WTC11 (cell line): ENCODE data around the gene PLCL2. TPM values are rescaled to one million over a fixed set of nuclear protein-coding genes. Genes with fewer than 3 reads are reported as not detected.

Experiments
- ATAC-seq: fragments of 200-7000 bp; cut with Tn5 transposase; 2 replicates; pipeline ENCODE4 v1.10.0; 2021; ENCODE audit warnings: mild to moderate bottlenecking, moderate library complexity
- CTCF ChIA-PET: fragments of 300-600 bp; sonication (Branson Sonifier 250); formaldehyde crosslinking; loops from one replicate; lab custom pipeline; 2021; ENCODE audit warnings: antibody characterized with exemption; lab: Charles Lee
- POLR2A ChIA-PET: fragments of 350-600 bp; sonication (Branson Sonifier 250); formaldehyde crosslinking; loops from one replicate; lab custom pipeline; 2021; ENCODE audit warnings: antibody characterized with exemption; lab: Charles Lee
- DNase-seq: peaks from one replicate; pipeline ENCODE4 v3.0.0; 2021; ENCODE audit warnings: low spot score
- H3K27ac Mint-ChIP-seq: 2 replicates; pipeline ENCODE4 v1.8.0; 2021; ENCODE audit warnings: mixed read lengths
- H3K27me3 Mint-ChIP-seq: 2 replicates; pipeline ENCODE4 v1.8.0; 2021; ENCODE audit warnings: low read depth, mild to moderate bottlenecking, moderate library complexity, mixed read lengths
- H3K36me3 Mint-ChIP-seq: 2 replicates; pipeline ENCODE4 v1.8.0; 2021; ENCODE audit warnings: mixed read lengths
- H3K4me1 Mint-ChIP-seq: 2 replicates; pipeline ENCODE4 v1.8.0; 2022; ENCODE audit warnings: mixed read lengths
- H3K4me3 Mint-ChIP-seq: 2 replicates; pipeline ENCODE4 v1.8.0; 2021; ENCODE audit warnings: mild to moderate bottlenecking, moderate library complexity, mixed read lengths
- H3K9me3 Mint-ChIP-seq: 2 replicates; pipeline ENCODE4 v1.8.0; 2021; ENCODE audit warnings: mixed read lengths
- AFF4 ChIP-seq: sonication (generic); formaldehyde crosslinking; IDR thresholded peaks from 2 replicates; pipeline ENCODE4 v1.8.1; 2023; ENCODE audit warnings: mild to moderate bottlenecking, missing genetic modification reagents, borderline replicate concordance
- ATF1 ChIP-seq: sonication (generic); formaldehyde crosslinking; IDR thresholded peaks from 2 replicates; pipeline ENCODE4 v1.8.1; 2023; ENCODE audit warnings: mild to moderate bottlenecking, moderate library complexity, missing genetic modification reagents
- CBFB ChIP-seq: sonication (generic); formaldehyde crosslinking; IDR thresholded peaks from 2 replicates; pipeline ENCODE4 v1.8.1; 2022; ENCODE audit warnings: mild to moderate bottlenecking, low read depth, missing genetic modification reagents
- E2F1 ChIP-seq: sonication (generic); formaldehyde crosslinking; IDR thresholded peaks from 2 replicates; pipeline ENCODE4 v1.8.0; 2022; ENCODE audit warnings: mild to moderate bottlenecking, missing genetic modification reagents
- ERG ChIP-seq: fragments of 250-450 bp; sonication (Bioruptor Pico); IDR thresholded peaks from 2 replicates; pipeline ENCODE4 v1.8.0; 2021; ENCODE audit warnings: mild to moderate bottlenecking
- ESRRA ChIP-seq: sonication (generic); formaldehyde crosslinking; IDR thresholded peaks from 2 replicates; pipeline ENCODE4 v1.8.1; 2022; ENCODE audit warnings: mild to moderate bottlenecking, missing genetic modification reagents, borderline replicate concordance
- FOXJ3 ChIP-seq: sonication (generic); formaldehyde crosslinking; IDR thresholded peaks from 2 replicates; pipeline ENCODE4 v1.9.0; 2021; ENCODE audit warnings: missing genetic modification reagents, mild to moderate bottlenecking, borderline replicate concordance
- FOXP1 ChIP-seq: sonication (generic); formaldehyde crosslinking; IDR thresholded peaks from 2 replicates; pipeline ENCODE4 v1.8.0; 2022; ENCODE audit warnings: missing genetic modification reagents, mild to moderate bottlenecking, moderate library complexity, borderline replicate concordance
- GABPB1 ChIP-seq: sonication (generic); formaldehyde crosslinking; IDR thresholded peaks from 2 replicates; pipeline ENCODE4 v1.8.1; 2023; ENCODE audit warnings: mild to moderate bottlenecking, missing genetic modification reagents
- GRHL2 ChIP-seq: fragments of 250-450 bp; sonication (Bioruptor Pico); IDR thresholded peaks from 2 replicates; pipeline ENCODE4 v1.8.0; 2022; ENCODE audit warnings: mild to moderate bottlenecking, moderate library complexity; ENCODE audit not compliant: insufficient replicate concordance, severe bottlenecking
- IRF1 ChIP-seq: sonication (generic); formaldehyde crosslinking; IDR thresholded peaks from 2 replicates; pipeline ENCODE4 v1.8.0; 2023; ENCODE audit warnings: missing genetic modification reagents
- NFE2L1 ChIP-seq: sonication (generic); formaldehyde crosslinking; IDR thresholded peaks from 2 replicates; pipeline ENCODE4 v1.8.1; 2023; ENCODE audit warnings: missing genetic modification reagents
- NR2C2 ChIP-seq: sonication (generic); formaldehyde crosslinking; IDR thresholded peaks from 2 replicates; pipeline ENCODE4 v1.8.0; 2022; ENCODE audit warnings: mild to moderate bottlenecking, missing genetic modification reagents
- SP1 ChIP-seq: sonication (generic); formaldehyde crosslinking; conservative IDR thresholded peaks from 2 replicates; pipeline ENCODE4 v1.8.1; 2022; ENCODE audit warnings: missing genetic modification reagents
- TCF7 ChIP-seq: sonication (generic); formaldehyde crosslinking; IDR thresholded peaks from 2 replicates; pipeline ENCODE4 v1.8.0; 2022; ENCODE audit warnings: mild to moderate bottlenecking, low read depth, missing genetic modification reagents, moderate library complexity
- TP53 ChIP-seq: sonication (generic); formaldehyde crosslinking; IDR thresholded peaks from 2 replicates; pipeline ENCODE4 v1.8.1; 2023; ENCODE audit warnings: mild to moderate bottlenecking, missing genetic modification reagents
- ZBTB43 ChIP-seq: sonication (generic); formaldehyde crosslinking; IDR thresholded peaks from 2 replicates; pipeline ENCODE4 v1.8.1; 2023; ENCODE audit warnings: mild to moderate bottlenecking, missing genetic modification reagents
- ZNF121 ChIP-seq: sonication (generic); formaldehyde crosslinking; IDR thresholded peaks from 2 replicates; pipeline ENCODE4 v1.8.0; 2023; ENCODE audit warnings: missing genetic modification reagents
- ZNF263 ChIP-seq: sonication (generic); formaldehyde crosslinking; IDR thresholded peaks from 2 replicates; pipeline ENCODE4 v1.8.1; 2022; ENCODE audit warnings: low read depth, mild to moderate bottlenecking, moderate library complexity, missing genetic modification reagents
- ZNF396 ChIP-seq: fragments of 250-450 bp; sonication (Bioruptor Pico); IDR thresholded peaks from 2 replicates; pipeline ENCODE4 v1.8.0; 2021; ENCODE audit warnings: mild to moderate bottlenecking, moderate library complexity, borderline replicate concordance
- ZNF416 ChIP-seq: fragments of 250-450 bp; sonication (Bioruptor Pico); IDR thresholded peaks from 2 replicates; pipeline ENCODE4 v1.9.0; 2021; ENCODE audit warnings: mild to moderate bottlenecking, inconsistent platforms
- total RNA-seq: library from RNA; stranded (reverse); gene quantifications from 3 replicates; pipeline ENCODE4 v1.2.3, GENCODE V29; 2021

The PLCL2 gene
- total RNA-seq, 1 experiment from 2014 or later = 11.8 TPM

GRCh38 chr3:17074559-17074958 lies 189.8 kb downstream of the PLCL2 start (continued):
- TF ChIP-seq IRF1 (CRISPR knock-in tag) (no peak), ZBTB43 (CRISPR knock-in tag) (no peak), ZNF263 (CRISPR knock-in tag) (no peak), GABPB1 (no peak), E2F1 (CRISPR knock-in tag) (no peak), CBFB (CRISPR knock-in tag) (no peak), ERG (no peak), ZNF121 (no peak), TP53 (CRISPR knock-in tag) (no peak)

- ChIA-PET POLR2A (no interaction called here), CTCF (no interaction called here)
- DNase-seq = no peak
- no peak overlapping the region for H3K4me3 Mint-ChIP-seq
- no peak for TF ChIP-seq FOXP1 (CRISPR knock-in tag)
- no peak for TF ChIP-seq ZNF396 (CRISPR knock-in tag)
- no peak for TF ChIP-seq ESRRA (CRISPR knock-in tag)
- no peak for TF ChIP-seq FOXJ3
- TF ChIP-seq TCF7 (CRISPR knock-in tag) = no peak
- TF ChIP-seq ZNF416 (CRISPR knock-in tag) = no peak
- TF ChIP-seq GRHL2 = no peak
- no peak for TF ChIP-seq SP1 (CRISPR knock-in tag)
- no peak for TF ChIP-seq ATF1 (CRISPR knock-in tag)
- no peak for TF ChIP-seq NFE2L1 (CRISPR knock-in tag)
- TF ChIP-seq AFF4 (CRISPR knock-in tag) = no peak
- TF ChIP-seq NR2C2 = no peak
- peaks cover 8% of the 10 kb centered on the region for H3K9me3 Mint-ChIP-seq
- H3K27ac Mint-ChIP-seq = no peak overlapping the region
- no peaks in the 10 kb centered on the region for H3K27me3 Mint-ChIP-seq
- ATAC-seq = no peak
- peaks cover 9% of the 10 kb centered on the region for H3K4me1 Mint-ChIP-seq
- no peaks in the 10 kb centered on the region for H3K36me3 Mint-ChIP-seq
Observed at GRCh38 chr3:17075358-17075757, 190.6 kb downstream of the PLCL2 start.
